SJCRH30 (cell line): ENCODE measurements around the gene C1orf52. TPM values are rescaled to one million over a fixed set of nuclear protein-coding genes. Genes with fewer than 3 reads are reported as not detected.
A peak's percentile ranks its signal among the peaks of the same experiment; 100 is the strongest.

ENCODE experiments used
- DNase-seq, 2 experiments: peaks; one replicate each; pipeline ENCODE4 v3.0.0-alpha.2; 2015 to 2020
- H3K27ac ChIP-seq: fragments of 250-450 bp; sonication (Bioruptor Pico); 2 replicates; pipeline ENCODE4 v1.5.1; 2020; ENCODE audit warnings: mild to moderate bottlenecking, moderate library complexity
- H3K27me3 ChIP-seq: fragments of 250-450 bp; sonication (Bioruptor Pico); 2 replicates; pipeline ENCODE4 v1.5.1; 2020; ENCODE audit warnings: mild to moderate bottlenecking, moderate library complexity
- H3K36me3 ChIP-seq: fragments of 250-450 bp; sonication (Bioruptor Pico); 2 replicates; pipeline ENCODE4 v1.5.1; 2020; ENCODE audit warnings: mild to moderate bottlenecking, moderate library complexity
- H3K4me1 ChIP-seq: fragments of 250-450 bp; sonication (Bioruptor Pico); 2 replicates; pipeline ENCODE4 v1.5.1; 2020; ENCODE audit warnings: mild to moderate bottlenecking, moderate library complexity
- H3K4me3 ChIP-seq: fragments of 250-450 bp; sonication (Bioruptor Pico); 2 replicates; pipeline ENCODE4 v1.5.1; 2020; ENCODE audit warnings: mild to moderate bottlenecking, moderate library complexity
- H3K9me3 ChIP-seq: fragments of 250-450 bp; sonication (Bioruptor Pico); replicated peaks from 2 replicates; pipeline ENCODE4 v1.5.1; 2020; ENCODE audit warnings: mild to moderate bottlenecking, moderate library complexity
- total RNA-seq: library from RNA; depleted of rRNA; stranded (reverse); fragments of >200 nt; shearing (Covaris generic); gene quantifications from 2 replicates; pipeline ENCODE4 v1.2.3, GENCODE V29; 2014; rRNA removed

The C1orf52 gene
- 21.7 and 25.8 TPM in 2 replicates for total RNA-seq

DNA sequence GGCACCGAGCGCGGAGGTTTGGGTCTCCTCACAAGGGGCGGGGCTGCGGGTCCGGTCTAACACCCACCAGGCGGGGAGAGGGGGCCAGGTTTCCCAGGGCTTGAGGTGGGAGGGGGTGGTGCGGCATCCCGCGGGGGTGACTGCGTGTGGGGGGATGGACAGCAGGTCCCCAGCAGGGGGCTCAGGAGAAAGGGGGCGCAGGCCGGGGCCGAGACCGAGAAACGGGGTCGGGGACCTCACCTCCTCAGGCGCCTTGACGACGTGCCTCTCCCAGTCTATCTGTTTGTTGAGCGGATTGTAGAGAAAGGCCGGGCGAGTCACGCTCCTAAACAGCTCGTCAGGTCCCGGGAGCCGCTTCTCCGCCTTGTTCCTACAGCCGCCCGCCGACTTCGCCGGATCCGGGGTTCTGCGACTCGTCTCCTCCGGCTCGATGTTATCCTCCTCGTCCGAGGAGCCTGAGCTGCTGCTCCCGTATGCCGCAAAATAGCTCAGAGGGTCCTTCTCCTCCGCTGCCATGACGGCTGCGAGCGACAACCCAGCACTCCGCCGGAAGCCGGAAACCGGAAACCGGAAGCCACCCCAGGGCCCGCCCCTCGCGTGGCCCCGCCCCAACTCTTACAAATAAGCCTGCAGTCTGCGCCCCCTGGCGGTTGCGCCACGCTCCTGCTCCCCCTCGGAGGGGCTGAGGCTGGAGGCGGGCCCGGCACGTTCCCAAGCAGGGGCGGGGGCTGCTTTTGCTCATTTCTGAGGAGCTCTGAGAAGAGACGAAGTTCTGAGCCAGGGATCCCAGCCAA, at the start of gene C1orf52:
C1orf52 (minus strand) TSS at position 545 of the 794 bp plus-strand sequence; CDS start at position 516, 29 bp downstream.
- peak; percentile 95 to 96 for DNase-seq
- Histone ChIP-seq H3K27me3 (no peaks in the 10 kb centered on the region), H3K27ac (peak within 1 kb of the TSS; percentile 46), H3K36me3 (peaks cover 26% of the 10 kb centered on the region), H3K4me1 (peaks cover 4% of the 10 kb centered on the region; the same call in 1 of the 2 replicates), H3K4me3 (peak within 1 kb of the TSS; percentile 81), H3K9me3 (peaks cover 8% of the 10 kb centered on the region; the same call in 1 of the 2 replicates)

DNA sequence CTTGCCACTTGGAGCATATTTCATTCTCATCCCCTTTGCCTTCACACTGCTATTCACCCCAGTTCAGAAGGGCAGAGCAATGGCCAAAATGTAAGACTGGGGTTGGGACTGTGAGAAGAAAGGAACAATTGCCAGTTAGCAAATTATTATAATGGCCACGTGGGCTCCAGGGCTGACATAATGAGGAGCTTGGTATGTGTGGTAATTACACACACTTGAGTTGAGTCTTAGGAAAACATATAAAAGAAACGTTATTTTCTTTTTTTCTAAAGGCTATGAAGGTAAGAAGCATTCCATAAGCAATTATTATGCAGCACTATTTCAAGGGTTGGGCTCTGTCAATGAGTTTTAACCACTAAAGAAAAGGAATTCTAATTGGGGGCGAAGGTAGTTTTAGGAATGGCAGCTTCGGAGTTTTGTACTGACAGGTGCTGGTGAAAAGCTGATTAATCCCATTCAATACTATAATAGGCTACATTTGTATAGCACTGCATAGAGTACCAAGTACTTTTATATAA, 49.4 kb upstream of the C1orf52 start:
- Histone ChIP-seq H3K27ac (no peak overlapping the region), H3K9me3 (no peaks in the 10 kb centered on the region), H3K36me3 (no peaks in the 10 kb centered on the region), H3K4me3 (no peak overlapping the region), H3K4me1 (peaks cover 6% of the 10 kb centered on the region), H3K27me3 (no peaks in the 10 kb centered on the region)
- no peak for DNase-seq

DNA sequence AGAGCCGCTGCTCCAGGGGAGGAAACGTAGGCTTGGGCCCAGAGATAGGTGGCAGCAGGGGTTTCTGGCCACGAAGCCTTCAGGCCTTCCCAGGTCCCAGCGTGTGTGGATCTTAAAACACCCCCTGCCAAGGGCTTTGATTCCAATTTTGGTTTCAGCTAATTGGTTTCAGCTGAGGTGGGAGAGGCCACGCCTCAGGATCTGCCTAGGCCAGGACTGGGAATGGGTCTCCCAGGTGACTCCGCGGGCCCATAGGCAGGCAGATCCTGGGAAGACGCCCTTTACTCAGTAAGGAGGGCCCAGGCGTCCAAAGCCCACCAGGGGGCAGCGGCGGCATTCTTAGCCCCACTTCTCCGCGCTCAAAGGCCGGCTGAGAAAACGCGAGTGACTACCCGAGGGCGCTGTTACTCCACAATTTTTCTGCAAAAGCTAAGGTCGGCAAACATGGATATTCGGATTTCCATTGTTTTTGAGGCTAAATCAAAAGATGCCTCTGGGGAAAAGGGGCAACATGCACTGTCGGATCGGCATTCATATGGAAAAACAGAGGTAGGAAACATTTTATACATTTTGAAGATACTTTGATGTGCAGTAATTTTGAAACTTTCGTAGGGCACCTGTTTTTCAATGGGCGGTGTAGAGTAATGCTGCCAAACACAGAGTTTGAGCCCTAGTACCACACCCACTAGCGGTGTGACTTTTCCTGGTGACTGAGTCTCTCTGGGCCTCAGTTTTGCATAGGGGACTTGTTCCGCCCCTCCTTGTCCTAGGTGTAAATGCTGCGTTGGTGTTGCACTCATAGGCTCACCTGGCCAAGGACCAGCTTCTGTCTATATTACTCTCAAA, 48.7 kb upstream of the C1orf52 start:
- no peaks in the 10 kb centered on the region for H3K27me3 ChIP-seq
- no peaks in the 10 kb centered on the region for H3K9me3 ChIP-seq
- peak; percentile 87 to 93 for DNase-seq
- no peaks in the 10 kb centered on the region for H3K36me3 ChIP-seq
- no peak overlapping the region for H3K27ac ChIP-seq
- H3K4me3 ChIP-seq, result no peak overlapping the region
- H3K4me1 ChIP-seq, result no peaks in the 10 kb centered on the region; the same call in 1 of the 2 replicates

- no peaks in the 10 kb centered on the region for H3K4me1 ChIP-seq
- no peak overlapping the region for H3K27ac ChIP-seq
- no peaks in the 10 kb centered on the region for H3K27me3 ChIP-seq
- no peak overlapping the region for H3K4me3 ChIP-seq
- DNase-seq, result no peak
- H3K36me3 ChIP-seq, result no peaks in the 10 kb centered on the region
- no peaks in the 10 kb centered on the region for H3K9me3 ChIP-seq
Measured at GRCh38 chr1:85306236-85306635, 46.8 kb upstream of the C1orf52 start.

DNA sequence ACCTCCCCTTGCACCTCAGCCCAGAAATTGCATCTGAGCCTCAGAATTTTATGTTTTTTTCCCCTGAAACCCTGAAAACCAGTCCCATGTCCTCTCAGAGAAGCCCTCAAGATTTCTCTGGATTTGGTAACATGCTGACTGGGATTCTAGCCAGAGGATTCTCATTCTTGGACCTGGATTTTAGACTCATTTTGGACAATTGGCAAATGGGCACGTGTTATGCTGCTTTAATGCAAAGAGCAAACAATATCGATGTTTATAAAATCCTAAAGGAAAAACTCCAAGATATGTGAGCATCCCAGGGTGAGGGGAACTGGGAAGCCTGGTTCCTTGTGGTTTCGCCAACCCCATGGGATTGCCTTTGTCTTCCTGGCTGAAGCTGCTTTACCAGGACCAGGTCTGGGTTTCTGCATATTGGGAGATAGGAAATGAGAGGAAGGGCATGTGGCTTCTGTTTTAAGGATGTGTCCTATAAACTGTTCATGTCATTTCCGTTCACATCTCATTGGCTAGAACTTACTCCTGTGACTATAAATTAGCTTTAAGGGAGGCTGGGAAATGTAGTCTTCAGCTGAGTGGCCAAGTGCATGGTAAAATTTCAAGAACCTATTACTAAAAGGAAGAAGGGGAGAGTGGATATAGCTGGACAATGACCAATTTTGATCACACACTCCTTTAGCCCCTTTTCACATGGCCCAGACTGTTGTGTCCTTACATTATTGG, 44.1 kb upstream of the C1orf52 start:
- no peaks in the 10 kb centered on the region for H3K9me3 ChIP-seq
- no peak overlapping the region for H3K27ac ChIP-seq
- H3K27me3 ChIP-seq, result no peaks in the 10 kb centered on the region
- no peak overlapping the region for H3K4me3 ChIP-seq
- no peaks in the 10 kb centered on the region for H3K36me3 ChIP-seq
- H3K4me1 ChIP-seq, result no peaks in the 10 kb centered on the region; the same call in 1 of the 2 replicates
- DNase-seq, result no peak

DNA sequence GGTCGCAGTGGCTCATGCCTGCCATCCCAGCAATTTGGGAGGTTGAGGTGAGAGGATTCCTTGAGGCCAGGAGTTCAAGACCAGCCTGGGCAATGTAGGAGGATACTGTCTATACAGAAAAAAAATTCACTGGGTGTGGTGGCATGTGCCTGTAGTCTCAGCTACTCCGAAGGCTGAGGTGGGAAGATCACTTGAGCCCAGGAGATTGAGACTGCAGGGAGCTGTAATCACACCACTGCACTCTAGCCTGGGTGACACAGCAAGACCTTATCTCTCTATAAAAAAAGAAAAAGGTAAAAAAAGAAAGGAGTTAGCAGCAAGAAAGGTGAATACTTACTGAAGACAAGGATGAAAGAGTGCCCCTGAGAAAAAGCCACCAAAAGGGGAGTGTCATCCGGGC, 40.7 kb upstream of the C1orf52 start:
- Histone ChIP-seq H3K27ac (no peak overlapping the region), H3K27me3 (no peaks in the 10 kb centered on the region), H3K9me3 (no peaks in the 10 kb centered on the region), H3K4me3 (no peak overlapping the region), H3K36me3 (no peaks in the 10 kb centered on the region), H3K4me1 (no peaks in the 10 kb centered on the region; the same call in 1 of the 2 replicates)
- no peak for DNase-seq

DNA sequence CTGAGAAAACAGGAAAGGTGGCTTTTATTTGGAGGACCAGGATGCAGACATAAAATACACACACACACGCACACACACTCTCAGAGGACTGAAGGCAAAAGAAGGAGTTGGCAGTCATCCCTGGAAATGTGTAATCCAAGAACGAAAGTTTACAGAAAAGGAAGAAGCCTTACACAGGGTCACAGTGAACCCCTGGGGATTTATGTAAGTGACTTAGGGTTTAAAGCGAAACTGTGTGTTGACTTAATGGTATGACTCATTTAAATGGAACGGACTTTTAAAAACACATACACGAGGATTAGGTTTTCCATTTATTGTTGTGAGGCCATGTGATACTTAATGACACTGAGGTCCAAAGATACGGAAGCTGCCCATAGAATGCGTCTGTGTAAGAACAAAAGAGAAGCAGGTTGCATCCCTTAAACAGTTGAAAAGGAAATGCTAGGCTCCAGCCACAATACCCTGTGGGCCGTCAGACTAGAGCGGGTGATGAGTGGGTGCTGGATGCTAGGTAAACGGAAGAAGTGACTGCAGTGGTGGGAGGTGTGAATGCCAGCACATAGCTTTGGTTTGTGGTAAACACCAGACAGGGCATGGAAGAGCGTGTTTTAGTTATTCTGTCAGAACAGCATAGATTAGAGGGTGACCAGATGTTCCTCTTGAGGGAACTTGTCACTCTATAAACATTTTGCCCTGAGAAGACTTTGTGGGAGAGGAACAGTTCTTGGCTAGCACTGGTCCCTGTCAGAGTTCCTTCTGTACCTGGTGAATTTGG, 38.6 kb upstream of the C1orf52 start:
- Histone ChIP-seq H3K4me1 (no peaks in the 10 kb centered on the region; the same call in 1 of the 2 replicates), H3K4me3 (peak overlapping the region; percentile 28), H3K9me3 (no peaks in the 10 kb centered on the region), H3K36me3 (no peaks in the 10 kb centered on the region), H3K27ac (peak overlapping the region; percentile 7; the same call in 1 of the 2 replicates), H3K27me3 (no peaks in the 10 kb centered on the region)
- DNase-seq, result peak; percentile 60 to 73

- Histone ChIP-seq H3K27me3 (no peaks in the 10 kb centered on the region), H3K4me3 (peak overlapping the region; percentile 28), H3K36me3 (no peaks in the 10 kb centered on the region), H3K9me3 (no peaks in the 10 kb centered on the region), H3K4me1 (no peaks in the 10 kb centered on the region; the same call in 1 of the 2 replicates), H3K27ac (peak overlapping the region; percentile 7; the same call in 1 of the 2 replicates)
- DNase-seq, result no peak
Measured at GRCh38 chr1:85297538-85297854, 38.0 kb upstream of the C1orf52 start.

DNA sequence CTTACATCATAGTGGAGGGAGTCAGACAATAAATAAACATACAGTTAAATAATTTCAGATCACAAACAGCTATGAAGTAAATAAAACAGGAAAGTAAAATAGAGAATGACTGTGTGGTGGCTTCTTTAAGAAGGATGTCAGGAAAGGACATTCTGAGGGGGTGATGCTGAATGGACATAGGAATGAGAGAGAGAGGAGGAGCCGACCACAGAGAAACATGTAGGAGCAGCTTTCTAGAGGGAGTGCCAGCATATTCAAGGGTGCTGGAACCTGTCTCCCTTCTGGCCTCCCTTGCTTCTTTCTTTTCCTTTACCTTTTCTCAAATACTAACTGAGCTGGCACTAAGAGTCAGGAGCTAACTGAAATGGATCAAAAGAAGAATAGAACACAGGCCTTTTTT, 37.5 kb upstream of the C1orf52 start:
- DNase-seq, result no peak
- Histone ChIP-seq H3K4me1 (no peaks in the 10 kb centered on the region; the same call in 1 of the 2 replicates), H3K4me3 (no peak overlapping the region), H3K9me3 (no peaks in the 10 kb centered on the region), H3K27ac (no peak overlapping the region), H3K27me3 (no peaks in the 10 kb centered on the region), H3K36me3 (no peaks in the 10 kb centered on the region)

- Histone ChIP-seq H3K9me3 (no peaks in the 10 kb centered on the region), H3K36me3 (no peaks in the 10 kb centered on the region), H3K4me3 (no peak overlapping the region), H3K27ac (no peak overlapping the region), H3K27me3 (no peaks in the 10 kb centered on the region), H3K4me1 (no peaks in the 10 kb centered on the region; the same call in 1 of the 2 replicates)
- no peak for DNase-seq
Measured at GRCh38 chr1:85295654-85296053, 36.2 kb upstream of the C1orf52 start.

GRCh38 chr1:85295006-85295431, 35.6 kb upstream of the C1orf52 start:
- no peak overlapping the region for H3K4me3 ChIP-seq
- no peaks in the 10 kb centered on the region for H3K9me3 ChIP-seq
- no peaks in the 10 kb centered on the region; the same call in 1 of the 2 replicates for H3K4me1 ChIP-seq
- H3K27ac ChIP-seq, result no peak overlapping the region
- H3K36me3 ChIP-seq, result no peaks in the 10 kb centered on the region
- no peak for DNase-seq
- no peaks in the 10 kb centered on the region for H3K27me3 ChIP-seq

DNA sequence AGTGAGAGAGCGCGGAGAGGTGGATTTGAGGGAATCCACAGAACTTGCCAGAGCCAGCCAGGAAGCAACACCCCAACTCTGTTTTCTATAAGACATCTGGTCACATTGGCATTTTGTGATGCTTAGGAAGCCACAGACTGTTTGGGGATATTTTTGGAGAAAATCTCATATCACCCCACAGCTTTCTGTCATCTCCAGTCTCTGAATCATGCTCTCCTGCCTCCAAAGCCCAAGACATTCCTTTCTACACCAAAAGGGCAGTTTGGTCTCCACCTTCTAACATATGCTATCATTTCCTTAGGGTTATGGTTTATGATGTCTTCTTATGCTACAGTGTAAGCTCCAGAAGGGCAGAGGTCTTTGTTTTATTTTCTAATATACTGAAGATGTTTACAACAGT, 31.4 kb upstream of the C1orf52 start:
- no peak for DNase-seq
- no peaks in the 10 kb centered on the region for H3K36me3 ChIP-seq
- no peak overlapping the region for H3K27ac ChIP-seq
- H3K9me3 ChIP-seq, result no peaks in the 10 kb centered on the region
- no peaks in the 10 kb centered on the region for H3K27me3 ChIP-seq
- H3K4me3 ChIP-seq, result no peak overlapping the region
- H3K4me1 ChIP-seq, result no peaks in the 10 kb centered on the region

- Histone ChIP-seq H3K36me3 (no peaks in the 10 kb centered on the region), H3K27ac (no peak overlapping the region), H3K4me3 (no peak overlapping the region), H3K9me3 (no peaks in the 10 kb centered on the region), H3K4me1 (no peaks in the 10 kb centered on the region), H3K27me3 (no peaks in the 10 kb centered on the region)
- no peak for DNase-seq
Measured at GRCh38 chr1:85289848-85290335, 30.4 kb upstream of the C1orf52 start.
